Activated naive CD8-positive, alpha-beta T cell treated with anti-CD3 and anti-CD28 coated beads, Interleukin-2, amount 10 ng/mL, durations not matched to agents 7 days and 5 days (primary cell): ENCODE measurements around the gene PNPT1. TPM values are rescaled to one million over a fixed set of nuclear protein-coding genes. Genes with fewer than 3 reads are reported as not detected.

Experiments used
- ATAC-seq: fragments of 150-1000 bp; cut with Tn5 transposase; one replicate; pipeline ENCODE4 v1.10.0; 2021; ENCODE audit warnings: low read depth, moderate library complexity
- POLR2A ChIA-PET: fragments of 350-600 bp; sonication (Branson Sonifier 250); formaldehyde crosslinking; loops from one replicate; lab custom pipeline; 2021; ENCODE audit warnings: antibody characterized with exemption; lab: Charles Lee
- DNase-seq: peaks from one replicate; pipeline ENCODE4 v3.0.0; 2021
- H3K27ac Mint-ChIP-seq: one replicate; pipeline ENCODE4 v1.8.0; 2022; ENCODE audit warnings: mild to moderate bottlenecking, mixed read lengths
- H3K27me3 Mint-ChIP-seq: one replicate; pipeline ENCODE4 v1.8.0; 2022; ENCODE audit warnings: mild to moderate bottlenecking, moderate library complexity, mixed read lengths
- H3K36me3 Mint-ChIP-seq: one replicate; pipeline ENCODE4 v1.8.0; 2021; ENCODE audit warnings: mild to moderate bottlenecking, mixed read lengths
- H3K4me1 Mint-ChIP-seq: one replicate; pipeline ENCODE4 v1.8.0; 2021; ENCODE audit warnings: mixed read lengths
- H3K4me3 Mint-ChIP-seq: one replicate; pipeline ENCODE4 v1.8.0; 2022; ENCODE audit warnings: mild to moderate bottlenecking, moderate library complexity, mixed read lengths
- H3K9me3 Mint-ChIP-seq: one replicate; pipeline ENCODE4 v1.8.0; 2021; ENCODE audit warnings: mixed read lengths
- total RNA-seq, 2 experiments: library from RNA; stranded (reverse); gene quantifications; one replicate each; pipeline ENCODE4 v1.2.3, GENCODE V29; 2021

Gene PNPT1
- total RNA-seq, 2 experiments from 2014 or later: 29.2 to 34.2 TPM

DNA sequence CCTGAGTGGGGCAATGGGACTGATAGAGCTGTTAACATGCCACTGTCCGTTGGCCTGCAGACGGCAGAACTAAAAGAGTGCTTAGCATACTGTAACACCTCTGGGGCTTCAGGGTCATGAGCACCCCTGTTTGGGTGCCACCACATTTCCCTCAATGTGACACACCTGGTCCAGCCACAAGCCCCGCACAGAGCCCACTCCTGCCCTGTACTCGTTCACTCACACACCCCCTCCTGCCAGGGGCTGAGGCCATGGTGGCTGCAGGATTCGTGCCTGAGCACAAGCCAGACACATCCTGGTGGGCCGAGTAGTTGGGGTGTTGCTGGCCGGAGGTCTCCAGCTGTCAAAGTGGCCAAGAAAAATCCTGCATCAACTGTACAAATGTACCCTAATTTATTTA is 71.8 kb downstream of the PNPT1 start:
- POLR2A ChIA-PET: no interaction called here
- Mint-ChIP-seq H3K36me3 (peaks cover 7% of the 10 kb centered on the region), H3K4me3 (no peak overlapping the region), H3K4me1 (peaks cover 15% of the 10 kb centered on the region), H3K27ac (no peak overlapping the region), H3K27me3 (no peaks in the 10 kb centered on the region), H3K9me3 (no peaks in the 10 kb centered on the region)
- ATAC-seq: no peak
- DNase-seq: no peak

DNA sequence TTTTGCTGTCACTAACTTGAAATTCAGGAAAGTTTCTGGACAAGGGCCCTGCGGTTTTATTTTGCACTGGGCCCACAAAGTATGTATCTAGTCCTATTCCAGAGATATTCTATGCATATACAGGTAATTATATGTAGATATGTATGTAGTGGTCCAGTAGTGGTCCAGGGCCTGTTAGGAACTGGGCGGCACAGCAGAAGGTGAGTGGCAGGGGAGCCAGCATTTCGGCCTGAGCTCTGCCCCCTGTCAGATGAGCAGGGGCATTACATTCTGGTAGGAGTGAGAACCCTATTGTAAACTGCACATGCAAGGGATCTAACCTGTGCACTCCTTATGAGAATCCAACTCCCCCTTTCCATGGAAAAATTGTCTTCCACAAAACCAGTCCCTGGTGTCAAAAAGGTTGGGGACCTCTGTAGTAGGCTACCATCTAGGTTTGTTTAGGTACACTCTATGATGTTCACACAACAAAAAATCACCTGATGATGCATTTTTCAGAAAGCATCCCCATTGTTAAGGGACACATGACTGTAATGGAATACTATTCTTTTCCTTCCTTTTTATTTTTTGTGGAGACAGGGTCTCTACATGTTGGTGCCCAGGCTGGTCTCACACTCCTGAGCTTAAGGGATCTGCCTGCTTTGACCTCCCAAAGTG is 73.4 kb downstream of the PNPT1 start:
- Mint-ChIP-seq H3K27me3 (no peaks in the 10 kb centered on the region), H3K9me3 (no peaks in the 10 kb centered on the region), H3K36me3 (peaks cover 6% of the 10 kb centered on the region), H3K4me1 (peaks cover 21% of the 10 kb centered on the region), H3K27ac (peak overlapping the region; percentile 40), H3K4me3 (no peak overlapping the region)
- DNase-seq (no peak), ATAC-seq (no peak)
- POLR2A ChIA-PET: no interaction called here

DNA sequence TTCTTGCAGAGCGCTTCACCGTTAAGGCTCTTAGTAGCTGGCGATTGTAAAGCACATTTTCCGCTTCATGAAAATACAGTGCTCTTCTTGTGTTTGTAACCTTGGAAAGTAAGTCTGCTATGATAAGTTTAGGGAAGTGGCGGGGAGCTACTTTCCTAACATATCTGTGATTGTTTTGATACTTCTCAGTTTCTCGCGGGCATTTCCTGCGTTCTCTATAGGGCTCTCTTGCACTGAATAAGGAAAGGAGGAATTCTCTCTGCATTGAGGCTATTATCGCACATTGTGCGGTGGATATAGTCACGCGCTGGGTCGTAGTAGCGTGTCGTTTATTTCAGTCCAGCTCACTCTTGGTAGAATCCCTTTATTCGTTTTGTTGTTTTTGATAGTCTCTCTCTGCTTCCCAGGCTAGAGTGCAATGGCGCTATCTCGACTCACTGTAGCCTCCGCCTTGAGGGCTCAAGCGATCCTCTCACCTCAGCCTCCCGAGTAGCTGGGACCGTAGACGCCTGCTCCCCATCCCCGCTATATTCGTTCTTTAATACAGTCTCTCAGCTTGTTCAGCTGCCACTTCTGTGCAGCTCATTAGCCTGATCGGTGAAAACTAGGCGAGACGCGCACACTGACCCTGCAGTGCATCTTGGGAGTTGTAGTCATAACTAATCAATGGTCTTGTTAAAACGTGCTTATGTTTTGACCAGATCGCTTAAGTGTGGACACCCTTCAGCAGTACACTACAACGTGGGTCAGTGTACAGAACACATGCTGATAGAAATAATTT is 75.2 kb downstream of the PNPT1 start:
- H3K36me3 Mint-ChIP-seq: peaks cover 13% of the 10 kb centered on the region
- H3K27me3 Mint-ChIP-seq: no peaks in the 10 kb centered on the region
- ATAC-seq: peak; percentile 10
- H3K9me3 Mint-ChIP-seq: no peaks in the 10 kb centered on the region
- POLR2A ChIA-PET: interaction anchor here (0.7 to 3.0 kb wide), 7 partner anchors 23 to 1058 kb away, joined by 3 to 20 read pairs (median 5); partner anchors contain the start of genes CCDC88A, CFAP36, CLHC1 and RPS27A
- H3K4me1 Mint-ChIP-seq: peaks cover 29% of the 10 kb centered on the region
- no peak overlapping the region for H3K27ac Mint-ChIP-seq
- no peak overlapping the region for H3K4me3 Mint-ChIP-seq
- peak; percentile 55 for DNase-seq

DNA sequence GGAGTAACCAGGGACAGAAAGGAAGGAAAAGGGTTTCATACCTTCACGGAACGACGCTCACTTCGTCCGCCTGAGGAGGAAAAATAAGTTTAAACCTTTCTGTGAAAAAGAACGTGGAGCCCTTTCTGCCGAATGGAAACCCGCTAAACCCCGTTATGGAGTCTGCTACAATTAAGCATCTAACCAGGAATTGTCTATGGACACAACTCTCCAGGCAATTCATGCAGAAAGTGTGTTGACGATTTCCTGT is 75.7 kb downstream of the PNPT1 start:
- no peak for ATAC-seq
- peaks cover 13% of the 10 kb centered on the region for H3K36me3 Mint-ChIP-seq
- POLR2A ChIA-PET: interaction anchor here (0.7 to 3.0 kb wide), 7 partner anchors 23 to 1058 kb away, joined by 3 to 20 read pairs (median 5); partner anchors contain the start of genes CCDC88A, CFAP36, CLHC1 and RPS27A
- peaks cover 29% of the 10 kb centered on the region for H3K4me1 Mint-ChIP-seq
- DNase-seq: no peak
- no peak overlapping the region for H3K4me3 Mint-ChIP-seq
- H3K9me3 Mint-ChIP-seq: no peaks in the 10 kb centered on the region
- H3K27ac Mint-ChIP-seq: no peak overlapping the region
- no peaks in the 10 kb centered on the region for H3K27me3 Mint-ChIP-seq

DNA sequence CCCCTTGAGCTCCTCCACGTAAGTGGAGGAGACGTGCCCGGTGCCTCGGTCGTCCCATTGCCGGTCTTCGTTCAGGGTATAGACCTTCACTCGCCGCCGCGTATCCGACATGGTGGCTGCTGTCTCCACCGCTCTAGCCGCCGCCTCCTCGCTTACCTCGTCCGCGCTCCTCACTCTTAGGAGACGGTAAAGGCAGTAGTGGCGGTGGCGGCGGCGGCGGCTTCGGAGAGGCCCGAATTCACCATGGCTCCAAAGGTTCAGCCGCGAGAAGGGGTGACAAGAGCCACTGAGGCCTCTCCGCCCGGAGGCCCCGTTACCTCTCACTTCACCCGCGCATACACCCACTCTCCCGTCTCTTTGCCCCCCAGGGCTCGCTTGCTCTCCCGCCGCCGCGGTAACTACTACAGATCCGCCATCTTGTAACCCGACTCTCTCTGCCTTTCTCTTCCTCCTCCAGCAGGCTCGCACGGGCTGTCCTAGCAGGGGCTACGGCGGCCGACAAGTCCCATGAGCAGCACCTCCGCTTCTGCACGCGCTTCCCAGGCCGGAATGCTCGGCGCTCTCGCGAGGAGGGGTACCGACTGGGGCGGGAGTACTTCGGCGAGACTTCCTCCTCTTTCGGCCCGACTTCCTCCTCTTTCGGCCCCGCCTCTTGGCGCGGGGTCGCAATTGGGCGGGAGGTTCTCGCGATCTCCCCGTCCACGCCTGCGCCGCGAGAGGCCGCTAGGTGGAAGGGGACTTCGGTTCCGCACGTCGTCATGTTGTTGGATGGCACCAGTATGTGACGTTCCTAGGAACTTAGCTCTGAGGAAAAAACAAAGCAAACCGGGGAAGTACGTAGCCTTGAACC is 76.2 kb downstream of the PNPT1 start, which contains the start of gene PPP4R3B:
PPP4R3B (minus strand) TSS at position 448 of the 850 bp plus-strand sequence; CDS start at position 111, 337 bp downstream.
- Mint-ChIP-seq H3K27ac (no peak within 1 kb of the TSS), H3K4me1 (peaks cover 24% of the 10 kb centered on the region), H3K4me3 (no peak within 1 kb of the TSS), H3K9me3 (no peaks in the 10 kb centered on the region), H3K36me3 (peaks cover 13% of the 10 kb centered on the region), H3K27me3 (no peaks in the 10 kb centered on the region)
- ATAC-seq (peak; percentile 93), DNase-seq (peak; percentile 96)
- POLR2A ChIA-PET: interaction anchor here (0.7 to 3.0 kb wide), 10 partner anchors 16 to 1057 kb away, joined by 3 to 20 read pairs (median 4); partner anchors contain the start of genes CCDC88A, CFAP36, CLHC1 and RPS27A

DNA sequence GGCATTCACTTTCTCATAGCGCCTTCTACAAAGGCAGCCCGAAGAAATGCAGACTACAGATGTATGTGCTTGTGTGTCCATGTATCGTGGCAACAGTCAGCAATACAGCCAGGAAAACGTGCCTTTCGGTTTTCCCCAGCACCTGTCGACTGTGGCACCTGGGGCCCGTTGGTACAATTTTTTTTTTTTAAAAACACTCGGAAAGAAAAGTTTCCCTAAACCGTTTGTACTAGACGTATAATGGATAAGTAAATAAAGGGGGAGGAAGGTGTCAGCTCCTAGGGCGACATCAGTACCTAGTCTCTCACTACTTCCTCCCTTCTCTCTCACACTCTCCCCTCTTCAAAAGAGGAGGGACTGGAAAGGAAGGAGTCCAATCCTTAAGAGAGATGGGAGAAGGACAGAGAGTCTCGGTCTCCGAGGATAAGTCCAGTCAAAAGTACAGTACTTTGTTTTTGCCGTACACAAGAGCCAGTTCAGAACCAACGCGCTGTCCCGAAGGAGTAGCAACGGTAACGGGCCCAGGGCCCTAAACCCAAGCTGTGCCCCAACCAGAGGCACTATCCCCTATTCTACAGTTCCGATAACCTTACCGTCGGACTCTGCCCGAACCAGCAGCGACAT is 77.0 kb downstream of the PNPT1 start:
- Mint-ChIP-seq H3K27me3 (no peaks in the 10 kb centered on the region), H3K4me1 (peaks cover 23% of the 10 kb centered on the region), H3K27ac (no peak overlapping the region), H3K36me3 (peaks cover 17% of the 10 kb centered on the region), H3K4me3 (no peak overlapping the region), H3K9me3 (no peaks in the 10 kb centered on the region)
- DNase-seq (peak; percentile 35), ATAC-seq (peak; percentile 1)
- POLR2A ChIA-PET: interaction anchor here (0.6 to 3.0 kb wide), 7 partner anchors 15 to 1057 kb away, joined by 3 to 20 read pairs (median 3); partner anchors contain the start of genes CFAP36, CLHC1 and RPS27A

DNA sequence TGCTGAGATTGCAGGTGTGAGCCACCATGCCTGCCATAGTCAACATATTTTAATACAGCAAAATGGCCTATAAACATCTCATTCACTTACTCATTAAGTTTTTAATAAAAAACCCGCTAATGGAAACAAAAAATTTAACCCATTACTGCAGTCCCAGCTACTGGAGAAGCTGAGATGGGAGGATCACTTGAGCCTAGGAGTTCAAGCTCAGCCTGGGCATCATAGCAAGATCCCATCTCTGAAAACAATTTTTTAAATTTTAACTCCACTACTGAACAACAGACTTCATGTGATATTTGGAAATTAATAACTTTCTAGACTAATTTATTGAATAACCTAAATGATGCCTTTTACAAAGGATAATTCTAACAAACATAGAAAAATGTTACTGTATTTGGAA is 81.6 kb downstream of the PNPT1 start:
- Mint-ChIP-seq H3K4me3 (no peak overlapping the region), H3K36me3 (peaks cover 33% of the 10 kb centered on the region), H3K27ac (no peak overlapping the region), H3K9me3 (no peaks in the 10 kb centered on the region), H3K27me3 (no peaks in the 10 kb centered on the region), H3K4me1 (peaks cover 22% of the 10 kb centered on the region)
- no peak for ATAC-seq
- no peak for DNase-seq
- POLR2A ChIA-PET: no interaction called here

DNA sequence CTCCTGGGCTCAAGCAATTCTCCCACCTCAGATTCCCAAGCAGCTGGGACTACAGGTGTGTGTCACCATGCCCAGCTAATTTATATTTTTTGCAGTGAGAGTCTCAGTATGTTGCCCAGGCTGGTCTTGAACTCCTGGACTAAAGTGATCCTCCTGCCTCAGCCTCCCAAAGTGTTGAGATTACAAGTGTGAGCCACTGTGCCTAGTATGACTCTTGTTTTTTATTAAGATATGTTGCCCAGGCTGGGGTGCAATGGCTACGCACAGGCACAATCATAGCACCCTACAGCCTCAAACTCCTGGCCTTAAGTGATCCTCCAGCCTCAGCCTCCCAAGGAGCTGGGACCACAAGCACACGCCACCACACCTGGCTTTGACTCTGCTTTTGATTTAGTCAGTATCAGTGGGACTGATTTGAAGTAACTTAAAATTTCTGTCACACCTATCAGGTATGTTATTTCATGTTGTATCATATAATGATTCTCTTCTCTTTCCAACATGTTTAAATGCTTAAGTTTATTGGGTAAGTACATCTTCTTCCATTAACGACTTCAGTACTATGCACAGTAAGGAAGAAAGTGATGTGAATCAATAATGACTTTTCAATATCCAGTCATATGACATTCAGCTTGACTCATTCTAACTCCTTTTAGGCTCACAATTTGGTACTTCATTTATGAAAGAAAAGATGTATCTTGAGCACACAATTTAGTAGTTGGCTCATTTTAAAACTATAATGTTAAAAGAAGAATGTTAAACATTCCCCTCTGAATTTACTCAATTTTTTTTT is 82.5 kb downstream of the PNPT1 start:
- no peak overlapping the region for H3K4me3 Mint-ChIP-seq
- no peak for ATAC-seq
- no peak overlapping the region for H3K27ac Mint-ChIP-seq
- POLR2A ChIA-PET: interaction anchor here (0.6 kb wide), 1 partner anchor 317 kb away, joined by 3 read pairs; no protein-coding TSS in a partner anchor
- no peaks in the 10 kb centered on the region for H3K27me3 Mint-ChIP-seq
- peaks cover 25% of the 10 kb centered on the region for H3K4me1 Mint-ChIP-seq
- no peaks in the 10 kb centered on the region for H3K9me3 Mint-ChIP-seq
- DNase-seq: no peak
- peaks cover 33% of the 10 kb centered on the region for H3K36me3 Mint-ChIP-seq

DNA sequence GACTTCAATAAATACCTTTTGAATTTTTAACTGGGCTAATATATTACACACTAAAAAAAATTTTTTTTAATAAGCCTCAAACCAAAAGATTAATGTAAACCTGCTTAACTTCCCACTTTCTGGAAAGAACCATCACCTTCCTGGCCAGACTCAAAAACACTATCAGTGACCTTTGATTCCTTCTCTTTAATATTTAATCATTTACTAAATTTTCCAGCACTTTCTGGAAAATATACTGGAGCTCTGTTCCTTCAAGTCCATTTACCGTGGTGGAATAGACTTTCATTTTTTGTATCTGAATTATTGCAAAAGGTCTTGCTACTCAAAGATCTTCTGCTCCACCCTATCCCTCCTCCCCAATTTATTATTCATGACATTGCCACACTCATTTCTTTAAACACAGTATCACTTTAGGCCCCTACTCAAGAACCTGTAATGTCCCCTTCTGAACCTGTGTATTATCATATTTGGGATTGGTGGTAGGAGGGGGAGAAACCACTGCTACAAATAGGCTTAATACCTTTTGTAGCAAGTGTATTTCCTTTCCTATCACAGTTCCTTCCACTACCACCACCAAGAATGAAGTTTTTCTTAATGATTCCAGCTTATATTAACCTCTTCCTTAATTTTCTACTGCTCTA is 83.6 kb downstream of the PNPT1 start:
- DNase-seq (no peak), ATAC-seq (no peak)
- no peak overlapping the region for H3K4me3 Mint-ChIP-seq
- H3K9me3 Mint-ChIP-seq: no peaks in the 10 kb centered on the region
- H3K27ac Mint-ChIP-seq: no peak overlapping the region
- no peaks in the 10 kb centered on the region for H3K27me3 Mint-ChIP-seq
- POLR2A ChIA-PET: interaction anchor here (0.6 kb wide), 1 partner anchor 316 kb away, joined by 3 read pairs; no protein-coding TSS in a partner anchor
- peaks cover 28% of the 10 kb centered on the region for H3K36me3 Mint-ChIP-seq
- peaks cover 19% of the 10 kb centered on the region for H3K4me1 Mint-ChIP-seq

DNA sequence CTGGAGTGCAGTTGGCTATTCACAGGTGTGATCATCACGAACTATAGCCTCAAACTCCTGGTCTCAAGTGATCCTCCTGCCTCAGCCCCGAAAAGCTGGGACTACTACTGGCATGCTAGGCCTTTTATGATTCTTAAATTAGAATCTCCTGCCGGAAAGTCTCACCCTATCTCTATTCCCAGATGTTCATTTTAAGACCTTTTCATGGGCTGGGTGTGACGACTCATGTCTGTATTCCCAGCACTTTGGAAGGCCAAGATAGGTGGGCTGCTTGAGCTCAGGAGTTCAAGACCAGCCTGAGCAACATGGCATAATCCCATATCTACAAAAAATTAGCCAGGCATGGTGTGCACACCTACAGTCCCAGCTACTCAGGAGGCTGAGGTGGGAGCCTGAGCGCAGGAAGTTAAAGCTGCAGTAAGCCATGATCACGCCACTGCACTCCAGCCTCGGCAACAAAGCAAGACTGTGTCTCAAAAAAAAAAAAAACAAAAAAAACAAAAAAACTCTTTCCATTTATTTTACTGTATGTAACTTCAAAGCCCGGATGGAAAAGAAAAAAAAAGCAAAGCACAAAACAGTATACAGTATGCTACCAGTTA is 84.3 kb downstream of the PNPT1 start:
- DNase-seq (no peak), ATAC-seq (no peak)
- Mint-ChIP-seq H3K27ac (no peak overlapping the region), H3K36me3 (peaks cover 27% of the 10 kb centered on the region), H3K4me1 (peaks cover 19% of the 10 kb centered on the region), H3K9me3 (no peaks in the 10 kb centered on the region), H3K27me3 (no peaks in the 10 kb centered on the region), H3K4me3 (no peak overlapping the region)
- POLR2A ChIA-PET: no interaction called here

DNA sequence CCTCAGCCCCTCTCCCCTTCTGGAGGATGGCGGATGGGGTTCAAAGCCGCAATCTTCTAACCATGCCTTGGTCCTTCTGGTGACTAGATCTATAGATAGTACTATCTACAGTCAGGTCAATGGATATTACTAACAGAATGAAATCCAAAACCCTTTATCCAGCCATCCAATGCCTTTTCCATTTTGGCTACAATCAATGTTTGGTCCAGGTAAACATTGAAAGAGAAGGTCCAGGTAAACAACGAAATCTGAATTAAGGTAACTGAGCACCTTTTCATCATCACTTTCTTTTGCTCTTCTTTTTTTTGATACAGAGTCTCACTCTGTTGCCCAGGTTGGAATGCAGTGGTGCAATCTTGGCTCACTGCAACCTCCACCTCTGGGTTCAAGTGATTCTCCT is 85.9 kb downstream of the PNPT1 start:
- H3K27ac Mint-ChIP-seq: no peak overlapping the region
- peaks cover 23% of the 10 kb centered on the region for H3K36me3 Mint-ChIP-seq
- H3K4me1 Mint-ChIP-seq: peaks cover 12% of the 10 kb centered on the region
- POLR2A ChIA-PET: no interaction called here
- no peak for ATAC-seq
- no peaks in the 10 kb centered on the region for H3K27me3 Mint-ChIP-seq
- no peak for DNase-seq
- no peaks in the 10 kb centered on the region for H3K9me3 Mint-ChIP-seq
- H3K4me3 Mint-ChIP-seq: no peak overlapping the region
